Retinal pigment epithelial cell (primary cell): Measurements from ENCODE around the gene ARFGAP3.

ENCODE experiments used
- DNase-seq: peaks from one replicate; pipeline ENCODE4 v3.0.0-alpha.2; 2010; ENCODE audit warnings: low read depth
- H3K4me3 ChIP-seq: 2 replicates; pipeline ENCODE4 v1.5.1; 2011; ENCODE audit warnings: mild to moderate bottlenecking, low read length, control low read depth, moderate library complexity
- TF ChIP-seq, protein P1 (sequence below): conservative IDR thresholded peaks from 2 replicates; pipeline ENCODE4 v1.5.1; 2011; ENCODE audit warnings: low read depth, low read length, control low read depth, inconsistent platforms

ARFGAP3 gene

DNA sequence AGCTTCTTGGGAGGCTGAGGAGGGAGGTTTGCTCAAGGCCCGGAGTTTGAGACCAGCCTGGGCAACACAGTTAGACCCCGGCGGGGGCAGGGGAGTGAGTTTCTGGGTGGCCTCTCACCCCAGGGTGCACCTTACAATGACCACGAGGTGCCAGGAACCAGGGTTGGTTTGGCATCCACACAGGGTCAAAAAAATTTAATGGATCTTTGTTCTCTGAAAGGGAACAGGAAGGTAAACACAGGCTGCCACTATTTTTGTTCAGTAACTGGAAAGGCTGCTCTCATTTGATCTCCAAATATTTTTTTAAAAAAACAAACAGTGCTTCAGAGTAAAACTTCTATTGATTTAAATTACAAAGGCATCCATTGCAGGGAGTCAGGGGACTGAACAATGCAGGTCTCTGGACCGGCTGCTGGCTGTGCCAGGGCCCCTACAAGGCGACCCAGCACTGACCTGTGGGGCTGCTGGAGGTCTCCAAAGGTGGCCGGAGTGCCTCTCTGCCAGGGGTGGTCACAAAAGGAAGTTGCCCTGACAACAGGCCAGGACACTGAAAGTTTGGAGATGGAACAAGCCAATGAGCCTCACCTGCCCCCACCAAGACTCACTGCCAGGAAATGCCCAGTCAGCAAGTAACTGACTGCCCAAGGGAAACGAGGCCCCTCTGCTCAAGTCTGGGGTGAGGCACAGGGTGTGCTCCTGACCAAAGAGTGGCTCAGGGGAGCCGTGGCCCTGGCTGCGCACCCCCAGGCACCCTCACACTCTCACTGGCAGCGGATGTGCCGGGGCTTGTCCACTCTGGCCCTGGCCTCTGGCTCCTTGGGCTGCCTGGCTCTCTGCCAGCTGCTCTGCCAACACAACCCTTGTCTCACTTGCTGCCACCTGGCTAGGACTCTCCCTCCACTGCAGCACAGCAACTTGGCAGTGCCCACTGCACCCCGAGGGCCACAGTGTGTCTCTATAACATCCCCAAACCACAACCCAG is 51.8 kb downstream of the ARFGAP3 start:
- TF ChIP-seq, protein P1, sequence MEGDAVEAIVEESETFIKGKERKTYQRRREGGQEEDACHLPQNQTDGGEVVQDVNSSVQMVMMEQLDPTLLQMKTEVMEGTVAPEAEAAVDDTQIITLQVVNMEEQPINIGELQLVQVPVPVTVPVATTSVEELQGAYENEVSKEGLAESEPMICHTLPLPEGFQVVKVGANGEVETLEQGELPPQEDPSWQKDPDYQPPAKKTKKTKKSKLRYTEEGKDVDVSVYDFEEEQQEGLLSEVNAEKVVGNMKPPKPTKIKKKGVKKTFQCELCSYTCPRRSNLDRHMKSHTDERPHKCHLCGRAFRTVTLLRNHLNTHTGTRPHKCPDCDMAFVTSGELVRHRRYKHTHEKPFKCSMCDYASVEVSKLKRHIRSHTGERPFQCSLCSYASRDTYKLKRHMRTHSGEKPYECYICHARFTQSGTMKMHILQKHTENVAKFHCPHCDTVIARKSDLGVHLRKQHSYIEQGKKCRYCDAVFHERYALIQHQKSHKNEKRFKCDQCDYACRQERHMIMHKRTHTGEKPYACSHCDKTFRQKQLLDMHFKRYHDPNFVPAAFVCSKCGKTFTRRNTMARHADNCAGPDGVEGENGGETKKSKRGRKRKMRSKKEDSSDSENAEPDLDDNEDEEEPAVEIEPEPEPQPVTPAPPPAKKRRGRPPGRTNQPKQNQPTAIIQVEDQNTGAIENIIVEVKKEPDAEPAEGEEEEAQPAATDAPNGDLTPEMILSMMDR, result no peak
- no peak overlapping the region for H3K4me3 ChIP-seq
- DNase-seq, result no peak

DNA sequence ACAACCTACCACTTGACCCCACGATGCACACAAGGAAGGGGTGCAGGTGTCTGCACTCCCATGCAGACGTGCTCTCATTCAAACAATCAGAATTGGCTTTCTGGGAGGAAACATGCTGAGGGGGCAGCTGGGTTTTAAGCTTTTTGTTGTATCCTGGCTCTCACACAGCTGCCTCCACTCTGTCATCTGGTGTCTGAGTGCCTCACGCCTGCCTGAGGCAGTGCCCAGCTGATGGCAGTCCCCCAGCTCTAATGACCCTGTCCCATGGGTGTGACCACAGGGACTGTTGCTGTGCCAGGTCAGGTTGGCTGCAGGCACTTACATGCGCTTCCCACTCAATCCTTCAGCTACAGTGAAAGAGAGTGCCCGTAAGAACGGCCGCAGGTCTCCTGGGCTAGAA is 53.7 kb downstream of the ARFGAP3 start:
- H3K4me3 ChIP-seq, result no peak overlapping the region
- DNase-seq, result no peak
- TF ChIP-seq, protein P1, result no peak

DNA sequence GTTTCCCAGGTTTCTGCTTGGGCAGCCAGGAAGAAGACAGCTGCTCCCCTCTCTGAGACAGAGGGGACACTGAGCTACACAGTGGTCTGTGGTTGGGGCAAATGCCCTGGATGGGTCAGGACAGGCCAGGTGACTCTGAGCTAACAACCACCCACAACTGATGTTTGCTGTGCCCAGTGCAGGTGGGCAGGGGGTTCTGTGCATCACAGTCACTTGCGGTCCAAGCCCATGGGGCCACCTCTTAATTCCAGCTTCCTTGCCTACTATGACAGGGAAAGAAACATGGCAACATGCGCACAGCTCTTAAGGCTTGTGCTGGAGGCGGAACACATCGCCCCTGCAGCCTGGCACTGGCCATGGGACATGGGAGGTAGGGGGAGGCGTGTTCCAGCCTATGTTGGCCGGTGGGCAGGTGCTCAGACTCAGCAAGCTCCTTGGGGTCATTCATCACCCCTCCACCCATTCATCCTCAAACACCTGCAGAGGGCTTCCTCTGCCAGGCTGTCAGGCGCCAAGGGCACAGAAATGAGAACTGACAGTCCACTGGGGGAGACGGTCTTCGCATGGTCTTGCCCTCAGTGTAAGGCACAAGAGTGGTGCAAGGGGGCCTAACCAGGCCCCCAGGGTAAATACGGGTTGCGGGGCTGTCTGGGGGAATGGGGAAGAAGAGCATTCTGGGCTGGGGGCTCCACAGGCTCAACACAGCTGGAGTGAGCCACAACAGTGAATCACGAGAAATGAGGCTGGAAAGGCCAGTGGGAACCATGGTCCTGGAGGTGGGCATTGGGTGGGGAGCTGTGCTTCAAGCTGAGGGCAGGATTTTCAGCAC is 55.6 kb downstream of the ARFGAP3 start:
- H3K4me3 ChIP-seq, result no peak overlapping the region
- no peak for DNase-seq
- TF ChIP-seq, protein P1, result no peak

DNA sequence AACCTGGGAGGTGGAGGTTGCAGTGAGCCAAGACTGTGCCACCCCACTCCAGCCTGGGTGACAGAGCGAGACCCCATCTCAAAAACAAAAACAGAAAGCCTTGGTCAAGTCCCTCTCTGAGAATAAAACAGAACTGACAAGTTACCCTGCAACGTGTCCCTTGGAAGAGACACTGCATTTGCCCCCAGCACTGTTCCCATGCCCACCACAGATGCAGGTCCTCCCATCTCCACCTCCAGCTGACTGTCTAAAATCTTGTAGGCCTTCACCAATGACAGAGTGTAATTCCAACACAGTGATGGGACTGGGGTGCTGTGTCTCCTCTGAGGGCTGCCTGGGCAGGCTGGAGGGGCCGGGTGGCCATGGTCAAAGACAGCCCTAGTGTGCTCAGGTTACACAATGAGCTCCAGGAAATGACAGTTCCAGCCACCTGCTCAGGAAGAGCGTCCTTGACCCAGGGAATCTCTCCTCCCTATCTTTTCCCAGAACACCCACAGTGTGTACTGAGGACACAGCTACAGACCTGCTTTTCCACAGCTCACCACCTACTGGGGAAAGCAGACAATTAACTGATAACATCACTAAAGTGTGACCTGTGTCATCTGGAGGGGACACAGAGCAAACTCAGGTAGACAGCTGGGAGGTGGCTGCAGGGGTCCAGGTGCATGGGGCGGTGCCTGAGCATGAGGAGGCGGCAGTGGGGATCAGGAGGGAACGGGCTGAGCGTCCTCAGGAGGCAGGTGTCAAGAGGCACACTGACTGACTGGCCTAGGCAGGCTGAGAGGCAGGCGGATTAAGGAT is 56.4 kb downstream of the ARFGAP3 start:
- no peak for DNase-seq
- TF ChIP-seq, protein P1, result no peak
- no peak overlapping the region for H3K4me3 ChIP-seq

DNA sequence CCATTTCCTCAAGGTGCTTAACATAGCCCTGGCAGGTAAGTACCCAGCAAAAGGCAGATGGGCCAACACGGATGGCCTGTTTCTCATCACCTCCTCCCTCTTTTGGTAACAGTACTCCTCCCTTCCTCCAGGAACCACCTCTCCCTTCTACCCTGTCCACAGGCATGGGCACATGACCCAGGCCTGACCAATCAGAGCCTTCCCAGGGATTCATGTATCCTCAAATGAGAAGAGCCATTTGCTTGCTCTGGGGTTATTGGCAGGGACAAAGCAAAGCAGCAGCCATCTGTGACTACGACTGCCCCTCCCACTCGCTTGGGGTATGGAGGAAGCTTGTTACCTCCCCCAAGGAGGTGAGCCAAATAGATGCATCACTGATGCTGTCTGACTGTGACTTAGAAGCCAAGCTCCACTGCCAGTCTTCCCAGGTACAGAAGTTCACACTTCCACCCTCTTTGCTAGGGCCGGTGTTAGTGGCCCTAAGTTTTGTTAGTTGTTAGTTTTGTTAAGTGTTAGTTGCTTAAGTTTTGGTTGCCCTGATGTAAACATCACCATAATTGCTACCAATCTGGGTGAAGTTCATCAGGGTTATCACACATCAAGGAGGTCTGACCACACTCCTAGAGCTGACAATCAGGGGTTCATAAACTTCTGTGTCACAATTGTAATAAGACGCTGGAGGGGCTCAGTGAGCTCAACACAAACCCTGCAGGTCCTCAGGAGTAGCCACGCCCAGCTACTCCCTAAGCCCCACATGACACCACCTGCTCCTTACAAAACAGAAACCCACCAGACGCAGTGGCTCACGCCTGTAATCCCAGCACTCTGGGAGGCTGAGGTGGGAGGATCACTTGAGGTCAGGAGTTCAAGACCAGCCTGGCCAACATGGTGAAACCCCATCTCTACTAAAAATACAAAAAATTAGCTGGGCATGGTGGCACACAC is 57.3 kb downstream of the ARFGAP3 start:
- DNase-seq, result no peak
- TF ChIP-seq, protein P1, result no peak
- H3K4me3 ChIP-seq, result no peak overlapping the region

DNA sequence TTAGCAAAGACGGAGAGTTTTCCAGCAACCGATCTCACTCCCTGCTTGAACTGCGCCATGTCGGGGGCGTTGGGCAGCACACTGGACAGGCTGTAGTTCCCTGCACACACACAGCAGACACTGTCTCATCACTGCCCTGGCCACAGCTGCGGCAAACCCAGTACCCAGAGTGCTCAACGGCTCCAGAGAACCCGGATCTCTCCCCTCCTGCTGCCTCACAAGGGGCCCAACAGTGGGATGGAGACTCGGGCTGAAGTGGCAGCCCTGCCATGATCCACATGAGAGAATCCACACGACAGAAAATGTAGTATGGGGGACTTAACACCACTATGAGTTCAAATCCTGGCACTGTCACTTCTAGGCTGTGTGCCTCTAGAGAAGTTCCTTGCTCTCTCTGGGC is 58.0 kb downstream of the ARFGAP3 start:
- DNase-seq, result no peak

More for the DNA sequence above, 58.0 kb downstream of the ARFGAP3 start:
- TF ChIP-seq, protein P1, result no peak
- no peak overlapping the region for H3K4me3 ChIP-seq
